Epithelial cell of prostate (primary cell): ENCODE data around the gene TMCO1.
"Not testable (repeated sequence)": the region's sequence is repeated elsewhere in the genome, so short reads cannot be mapped to it uniquely, and the experiment has no call there.

Experiments
- DNase-seq: peaks from one replicate; pipeline ENCODE4 v3.0.0-alpha.2; 2011; ENCODE audit warnings: low read depth, low spot score
- H3K27ac ChIP-seq: fragments of 450-650 bp; 2 replicates; pipeline ENCODE4 v1.5.1; 2017; ENCODE audit warnings: mild to moderate bottlenecking

The TMCO1 gene

GRCh38 chr1:165768513-165769394 is at the start of gene TMCO1:
TSS of gene TMCO1 (minus strand) at chr1:165768868. CDS start at chr1:165768751, 117 bp downstream.
- peak; percentile 94 for DNase-seq
- peak within 1 kb of the TSS; percentile 94 for H3K27ac ChIP-seq

- H3K27ac ChIP-seq = no peak overlapping the region
- no peak for DNase-seq
These were observed 48.3 kb upstream of the TMCO1 start for GRCh38 chr1:165816826-165817497.

- no peak for DNase-seq
- no peak overlapping the region for H3K27ac ChIP-seq
These were observed 47.5 kb upstream of the TMCO1 start for GRCh38 chr1:165816157-165816556.

GRCh38 chr1:165815725-165816124 is 47.1 kb upstream of the TMCO1 start:
- H3K27ac ChIP-seq = no peak overlapping the region

GRCh38 chr1:165807613-165808012 is 38.9 kb upstream of the TMCO1 start:
- H3K27ac ChIP-seq = no peak overlapping the region
- no peak for DNase-seq

More at GRCh38 chr1:165815725-165816124, 47.1 kb upstream of the TMCO1 start:
- no peak for DNase-seq

- not testable (repeated sequence) for DNase-seq, H3K27ac ChIP-seq
These were observed 35.8 kb upstream of the TMCO1 start for GRCh38 chr1:165804513-165804912.

GRCh38 chr1:165799387-165799786 is 30.7 kb upstream of the TMCO1 start:
- no peak overlapping the region for H3K27ac ChIP-seq
- DNase-seq = no peak

GRCh38 chr1:165795894-165796293 is 27.2 kb upstream of the TMCO1 start:
- DNase-seq = no peak
- H3K27ac ChIP-seq = no peak overlapping the region

- H3K27ac ChIP-seq = no peak overlapping the region
- DNase-seq = peak; percentile 6
These were observed 25.3 kb upstream of the TMCO1 start for GRCh38 chr1:165793951-165794350.

- H3K27ac ChIP-seq = no peak overlapping the region
- DNase-seq = no peak
These were observed 19.1 kb upstream of the TMCO1 start for GRCh38 chr1:165787741-165788140.

- H3K27ac ChIP-seq, DNase-seq: not testable (repeated sequence)
These were observed 14.9 kb upstream of the TMCO1 start for GRCh38 chr1:165783519-165783918.

- not testable (repeated sequence) for H3K27ac ChIP-seq, DNase-seq
These were observed 9.5 kb upstream of the TMCO1 start for GRCh38 chr1:165778197-165778596.

- peak; percentile 61 for DNase-seq
- peak overlapping the region; percentile 84 for H3K27ac ChIP-seq
These were observed 4.8 kb upstream of the TMCO1 start for GRCh38 chr1:165773324-165773965.

GRCh38 chr1:165772739-165773138 is 4.1 kb upstream of the TMCO1 start:
- H3K27ac ChIP-seq = peak overlapping the region; percentile 84

GRCh38 chr1:165764277-165764676 is 4.4 kb downstream of the TMCO1 start:
- no peak overlapping the region for H3K27ac ChIP-seq
- DNase-seq = no peak

More at GRCh38 chr1:165772739-165773138, 4.1 kb upstream of the TMCO1 start:
- DNase-seq = no peak

- no peak overlapping the region for H3K27ac ChIP-seq
- DNase-seq = no peak
These were observed 5.2 kb downstream of the TMCO1 start for GRCh38 chr1:165763442-165763841.

- no peak for DNase-seq
- H3K27ac ChIP-seq = no peak overlapping the region
These were observed 5.9 kb downstream of the TMCO1 start for GRCh38 chr1:165762725-165763124.

- no peak overlapping the region for H3K27ac ChIP-seq
- no peak for DNase-seq
These were observed 9.6 kb downstream of the TMCO1 start for GRCh38 chr1:165759095-165759494.

GRCh38 chr1:165755393-165756010 is 13.2 kb downstream of the TMCO1 start:
- no peak overlapping the region for H3K27ac ChIP-seq
- DNase-seq = no peak

GRCh38 chr1:165753934-165754333 is 14.7 kb downstream of the TMCO1 start:
- no peak for DNase-seq
- no peak overlapping the region for H3K27ac ChIP-seq
